H54 (cell line): ENCODE results near the gene RASSF4.
A peak's percentile ranks its signal among the peaks of the same experiment; 100 is the strongest.

Experiments
- DNase-seq: peaks from one replicate; pipeline ENCODE4 v3.0.0; 2011; ENCODE audit warnings: low spot score, mixed read lengths; ENCODE audit not compliant: insufficient read length
- FAIRE-seq: peaks from 3 replicates; lab custom pipeline; 2011; peaks lifted over from hg19 to GRCh38; lab: Jason Lieb, UNC
- POLR2A ChIP-seq: IDR thresholded peaks from 2 replicates; pipeline ENCODE4 v1.6.1; 2011; ENCODE audit warnings: low read depth, mild to moderate bottlenecking, low read length

The RASSF4 gene

DNA sequence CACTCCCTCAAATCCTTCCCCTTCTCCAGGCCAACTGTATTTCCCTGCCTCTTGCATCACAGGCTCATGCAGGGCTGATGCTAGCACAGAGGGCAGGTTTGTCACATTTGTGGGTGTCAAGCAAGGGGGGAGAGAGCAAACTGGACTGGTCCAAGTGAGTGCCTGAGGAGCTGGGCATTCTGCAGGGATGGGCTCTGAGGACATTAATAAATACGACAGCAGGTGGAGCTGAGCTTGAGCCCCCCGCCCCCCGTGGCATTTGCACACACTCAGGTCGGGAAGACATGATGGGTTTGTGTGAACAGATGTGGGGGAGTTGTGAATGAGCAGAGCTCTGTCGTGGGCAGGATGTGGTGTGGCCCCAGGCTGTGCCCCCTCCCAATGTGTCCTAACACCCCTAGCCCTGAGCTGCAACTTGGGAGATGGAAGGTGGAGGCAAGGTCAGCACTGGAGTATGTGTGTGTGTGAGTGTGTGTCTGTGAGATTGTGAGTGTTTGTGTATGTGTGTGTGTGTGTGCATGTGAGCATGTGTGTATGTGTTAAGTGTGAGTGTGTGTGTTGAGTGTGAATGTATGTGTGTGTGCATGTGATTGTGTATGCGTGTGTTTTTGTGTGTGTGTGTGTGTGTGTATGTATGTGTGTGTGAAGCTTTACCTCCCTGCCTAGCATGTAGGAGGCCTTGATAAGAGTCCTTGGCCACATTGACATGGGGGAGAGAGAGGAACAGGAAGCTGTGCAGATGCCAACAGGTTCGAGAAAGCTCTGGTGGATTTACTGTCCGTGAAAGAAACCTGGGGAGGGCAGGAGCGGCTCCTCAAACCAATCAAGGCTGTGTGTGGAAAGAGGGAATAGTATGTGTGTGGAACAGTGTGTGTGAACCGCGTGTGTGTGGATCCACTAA lies 9.1 kb downstream of the RASSF4 start:
- TF ChIP-seq POLR2A = no peak
- DNase-seq (no peak), FAIRE-seq (no peak)

DNA sequence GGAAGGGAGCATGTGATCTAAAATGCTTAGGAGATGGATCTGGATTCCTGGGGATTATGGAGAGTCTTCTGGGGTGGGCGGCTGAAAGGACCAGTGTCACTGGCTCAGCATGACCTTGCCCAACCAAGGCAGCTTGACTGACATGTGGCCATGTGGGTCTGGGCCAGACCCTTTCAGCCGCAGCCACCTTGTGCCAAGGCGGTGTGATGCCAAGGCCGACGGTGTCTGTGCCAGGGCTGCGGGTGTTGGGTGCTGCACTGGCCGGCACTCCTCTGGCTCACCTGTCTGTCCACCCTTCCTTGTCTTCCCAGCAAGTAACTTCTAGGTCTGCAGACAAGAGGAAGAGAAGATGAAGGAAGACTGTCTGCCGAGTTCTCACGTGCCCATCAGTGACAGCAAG lies 10.3 kb downstream of the RASSF4 start:
- DNase-seq = no peak
- no peak for TF ChIP-seq POLR2A

DNA sequence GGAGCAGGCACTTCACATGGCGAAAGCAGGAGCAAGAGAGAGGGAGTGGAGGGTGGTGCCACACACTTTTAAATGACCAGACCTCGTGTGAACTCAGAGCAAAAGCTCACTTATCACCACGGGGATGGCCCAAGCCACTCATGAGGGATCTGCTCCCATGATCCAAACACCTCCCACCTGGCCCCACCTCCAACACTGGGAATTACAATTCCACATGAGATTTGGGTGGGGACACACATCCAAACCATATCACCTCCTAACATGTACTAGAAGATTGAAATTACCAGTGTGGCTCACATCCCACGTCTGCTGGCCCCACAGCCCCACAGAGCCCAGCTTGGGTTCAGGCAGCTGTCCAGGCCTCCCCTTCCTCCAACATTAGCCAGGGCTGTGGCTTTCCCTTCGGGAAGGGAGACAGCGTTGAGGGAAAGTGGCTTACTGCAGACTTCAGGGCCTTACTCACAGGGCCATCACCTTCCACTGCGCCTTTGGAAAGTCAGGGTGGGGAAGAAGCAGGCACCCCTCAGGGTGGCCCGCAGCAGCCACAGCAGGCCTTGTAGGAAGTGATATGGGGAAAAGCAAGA lies 11.3 kb downstream of the RASSF4 start:
- FAIRE-seq (no peak), DNase-seq (no peak)
- no peak for TF ChIP-seq POLR2A

More for the DNA sequence above, 10.3 kb downstream of the RASSF4 start:
- no peak for FAIRE-seq

DNA sequence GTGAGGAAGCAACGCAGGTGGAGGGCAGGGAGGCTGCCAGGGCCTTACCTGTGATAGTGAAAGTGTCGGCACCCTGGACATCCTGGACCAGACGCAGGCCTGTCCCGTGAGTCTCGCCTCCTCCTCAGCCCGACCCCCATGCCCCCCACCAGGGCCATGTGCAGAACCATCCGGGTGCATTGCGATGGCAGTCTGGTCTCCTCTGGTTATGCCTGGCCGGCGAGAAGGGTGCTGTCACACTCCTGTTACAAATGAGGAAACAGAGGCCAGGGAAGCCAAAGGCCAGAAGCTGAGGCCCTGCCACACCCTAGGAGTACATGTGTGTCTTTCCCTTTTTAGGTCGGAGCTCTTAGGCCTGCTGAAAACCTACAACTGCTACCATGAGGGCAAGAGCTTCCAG lies 11.8 kb downstream of the RASSF4 start:
- DNase-seq = no peak
- FAIRE-seq = no peak
- no peak for TF ChIP-seq POLR2A

DNA sequence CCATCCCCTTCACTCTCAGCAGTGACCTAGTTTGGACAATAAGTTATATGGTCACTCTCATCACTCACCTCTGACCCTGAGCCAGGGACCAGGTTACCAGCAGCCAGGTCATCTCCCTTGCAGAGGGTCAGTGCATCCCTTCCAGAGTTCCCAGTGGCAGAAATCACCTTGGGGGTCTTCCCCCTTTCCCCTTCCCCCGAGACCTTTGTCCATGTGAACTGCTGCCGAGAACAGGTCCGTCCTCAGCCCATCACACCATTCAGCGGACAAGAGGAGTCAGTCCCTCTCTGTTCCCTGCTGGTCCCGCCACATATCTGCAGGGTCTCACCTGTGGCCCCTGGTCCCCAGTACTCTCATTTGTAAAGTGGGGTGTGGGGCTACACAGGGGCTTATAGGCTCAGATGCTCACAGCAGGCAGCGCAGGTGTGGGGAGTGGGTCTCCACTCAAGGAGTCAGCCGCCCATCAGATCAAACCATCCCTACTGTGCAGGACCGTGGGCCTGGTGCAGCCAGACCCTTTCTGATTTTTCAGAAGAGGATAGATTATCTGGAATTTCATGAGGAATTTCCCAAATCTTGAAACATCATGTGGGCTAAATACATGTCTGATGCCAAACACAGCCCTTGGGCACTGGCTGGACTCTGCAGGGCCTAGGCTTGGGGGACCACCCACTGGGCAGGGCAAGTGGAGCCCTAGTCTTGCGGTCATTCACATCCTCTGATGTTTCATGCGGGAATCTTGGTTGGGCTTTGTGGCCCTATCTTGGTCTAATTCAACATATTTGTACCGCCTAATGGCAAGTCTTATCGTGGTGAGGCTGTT lies 12.5 kb downstream of the RASSF4 start:
- no peak for TF ChIP-seq POLR2A
- DNase-seq (no peak), FAIRE-seq (no peak)

DNA sequence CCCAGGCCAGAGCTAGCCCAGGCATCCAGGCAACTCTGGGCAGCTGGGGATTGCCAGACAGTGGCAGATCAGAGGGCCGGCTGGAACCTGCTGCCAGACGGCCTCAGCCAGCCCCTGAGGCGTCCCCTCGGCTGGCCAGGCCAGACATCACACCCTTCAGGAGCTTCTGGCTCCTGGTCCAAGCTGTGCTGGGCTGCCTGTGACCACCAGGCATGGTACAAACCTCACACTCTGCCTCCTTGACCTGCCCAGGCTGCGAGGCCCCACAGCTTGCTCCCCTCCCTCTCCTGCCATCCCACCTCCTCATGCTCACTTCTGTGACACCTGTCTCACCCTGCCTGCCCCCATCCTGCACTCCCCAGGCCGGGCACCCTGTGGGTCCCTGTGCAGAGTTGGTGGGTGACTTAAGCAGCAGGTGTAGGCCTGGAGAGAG lies 13.3 kb downstream of the RASSF4 start:
- no peak for TF ChIP-seq POLR2A
- DNase-seq (no peak), FAIRE-seq (no peak)

DNA sequence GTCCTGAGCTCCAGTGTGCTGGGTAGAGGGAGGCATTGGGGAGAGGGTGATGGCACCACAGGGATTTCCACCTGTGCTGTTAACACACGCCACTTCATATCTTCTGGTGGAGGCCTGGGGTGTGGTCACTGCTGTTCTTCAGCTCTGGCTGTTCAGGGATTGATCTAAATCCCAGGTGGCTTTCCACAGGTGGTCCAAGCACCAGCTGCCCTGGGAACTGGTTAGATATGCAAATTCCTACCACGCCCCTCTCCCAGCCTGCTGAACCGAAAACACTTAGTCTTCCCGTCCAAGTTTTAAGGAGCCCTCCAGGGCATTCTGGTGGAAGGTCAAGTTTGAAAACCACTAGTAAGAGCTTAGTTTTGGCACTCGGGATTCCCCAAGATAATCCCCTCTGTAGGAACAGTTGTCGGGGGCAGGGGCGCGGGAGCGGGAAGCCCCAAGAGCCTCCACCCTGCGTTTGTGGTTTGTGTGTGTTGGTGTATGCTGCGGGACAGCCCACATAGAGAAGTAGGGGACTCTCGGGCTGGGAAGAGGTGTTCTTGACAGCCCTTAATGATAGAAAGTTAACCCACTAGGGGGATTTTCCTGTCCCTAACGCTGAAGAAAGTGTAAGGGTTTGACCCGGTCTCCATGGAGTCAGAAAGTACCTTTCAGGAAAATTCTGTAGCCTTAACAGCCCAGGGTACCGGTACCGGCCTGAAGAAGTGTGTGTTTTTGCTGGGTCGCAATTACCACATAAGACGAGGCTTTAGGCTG lies 13.9 kb downstream of the RASSF4 start:
- no peak for TF ChIP-seq POLR2A
- no peak for DNase-seq
- no peak for FAIRE-seq

DNA sequence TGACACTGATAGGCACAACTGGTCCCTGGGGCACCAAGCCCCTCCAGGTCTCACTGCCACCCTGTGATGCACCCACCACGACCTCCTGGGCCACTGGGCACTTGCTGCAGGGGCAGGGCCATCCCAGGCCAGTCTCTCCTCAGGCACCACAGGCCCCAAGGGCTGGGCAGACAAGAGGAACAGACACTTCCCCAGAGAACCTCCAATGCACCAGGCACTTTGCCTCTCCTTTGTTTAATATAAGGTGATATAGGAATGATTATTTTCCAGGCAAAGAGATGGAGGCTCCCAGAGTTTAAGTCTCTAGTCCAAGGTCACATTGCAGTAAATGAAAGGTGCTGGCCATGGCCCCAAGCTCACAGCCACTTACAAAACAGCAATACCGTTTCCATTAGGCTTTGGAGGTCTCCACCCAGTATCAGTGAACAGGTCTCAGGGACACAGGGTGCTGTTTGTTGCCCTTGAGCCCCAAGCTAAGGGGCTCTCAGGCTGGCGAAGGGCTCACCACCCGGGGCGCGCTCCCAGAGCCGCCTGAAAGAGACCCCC lies 14.6 kb downstream of the RASSF4 start:
- FAIRE-seq = no peak
- TF ChIP-seq POLR2A = no peak
- DNase-seq = no peak

DNA sequence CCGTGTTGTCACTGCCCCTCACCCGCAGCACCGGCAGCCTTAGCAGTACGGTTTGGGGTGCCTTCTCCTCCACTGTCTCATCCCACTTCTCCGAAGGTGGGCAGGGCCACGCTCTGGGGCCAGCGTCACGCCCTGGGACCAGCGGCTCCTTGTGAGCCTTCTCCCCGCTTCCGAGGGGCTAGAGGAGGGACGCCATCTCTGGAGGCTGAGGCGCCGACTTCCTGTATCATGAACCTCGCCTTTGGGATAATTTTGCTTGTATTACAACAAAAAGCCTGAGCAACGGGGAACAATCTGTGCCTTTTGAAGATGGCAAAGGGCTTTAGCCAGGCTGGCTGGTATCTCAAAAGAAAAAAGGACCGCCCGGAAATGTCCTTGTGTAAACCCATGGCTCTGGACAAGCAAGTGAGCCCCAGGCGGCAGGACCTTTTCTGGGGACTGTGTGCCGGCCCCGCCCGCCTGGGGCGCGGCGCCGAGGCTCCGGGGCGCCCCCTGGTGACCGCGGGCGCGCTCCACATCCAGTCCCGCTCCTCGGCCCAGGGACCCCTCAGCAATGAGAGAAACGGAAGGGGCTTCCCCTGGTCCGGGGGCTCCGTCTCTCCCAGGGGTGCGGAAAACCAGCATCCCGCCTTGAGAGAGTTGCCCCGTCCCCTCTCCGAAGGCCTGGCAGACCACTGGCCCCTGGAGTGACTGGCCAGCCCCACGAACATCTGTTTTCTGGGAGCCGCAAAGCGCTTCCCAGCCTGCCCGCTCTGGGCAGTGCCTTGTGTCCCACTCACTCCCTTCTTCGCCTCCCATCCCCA lies 15.2 kb downstream of the RASSF4 start:
- 0 out of 2 replicates have a peak, but pooled peaks have one; percentile 19 for TF ChIP-seq POLR2A
- FAIRE-seq = no peak
- peak; percentile 69 for DNase-seq

DNA sequence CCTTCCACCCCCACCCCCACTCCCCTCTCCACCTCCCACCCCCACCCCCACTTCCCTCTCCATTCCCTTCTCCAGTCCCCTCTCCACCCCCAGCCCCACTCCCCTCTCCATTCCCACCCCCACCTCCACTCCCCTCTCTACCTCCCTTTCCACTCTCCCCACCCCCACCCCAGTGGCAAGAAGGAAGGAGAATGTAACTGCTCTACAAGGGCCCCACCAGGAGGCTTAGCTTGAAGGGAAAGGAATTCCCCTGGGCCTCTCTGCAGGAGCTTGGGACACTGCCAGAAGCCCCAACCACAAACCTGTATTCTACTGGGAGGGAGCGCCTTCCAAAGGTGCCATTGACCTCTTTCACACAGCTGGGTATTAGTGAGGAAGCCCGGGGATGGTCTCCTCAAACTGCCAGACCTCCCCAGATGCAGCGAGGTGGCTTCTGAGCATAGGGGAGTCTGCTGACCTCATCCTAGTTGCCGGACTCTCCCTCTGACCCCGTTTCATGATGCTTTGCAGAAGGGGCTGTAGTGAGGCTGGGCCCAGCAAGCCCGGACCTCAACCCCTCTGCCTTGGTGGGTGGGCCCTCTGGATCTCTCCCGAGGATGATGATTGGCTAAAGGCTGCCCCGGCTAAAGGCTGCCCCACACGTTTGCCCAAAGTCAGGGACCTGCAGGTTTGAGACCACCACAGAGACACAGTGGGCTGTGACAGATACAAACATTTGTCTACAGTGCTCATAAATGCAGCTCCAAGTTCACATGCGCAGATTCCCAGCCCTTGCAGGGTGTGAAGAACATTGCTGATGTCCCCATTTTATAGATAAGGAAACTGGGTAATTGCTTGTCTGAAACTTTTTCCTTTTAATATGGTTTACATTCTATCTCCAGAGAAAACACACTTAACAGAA lies 16.1 kb downstream of the RASSF4 start:
- TF ChIP-seq POLR2A = peak; percentile 42; the same call in 1 of the 2 replicates
- FAIRE-seq = no peak
- DNase-seq = peak; percentile 52
